GM12865 (cell line): ENCODE measurements around the gene ZNF646.
A peak's percentile ranks its signal among the peaks of the same experiment; 100 is the strongest.

Experiments
- DNase-seq: peaks from one replicate; pipeline ENCODE4 v3.0.0; 2010; ENCODE audit warnings: low read depth
- H3K4me3 ChIP-seq: 2 replicates; pipeline ENCODE4 v1.5.1; 2011; ENCODE audit warnings: mild to moderate bottlenecking, low read depth, low read length, control low read depth
- CTCF ChIP-seq: IDR thresholded peaks from 2 replicates; pipeline ENCODE4 v1.5.1; 2011; ENCODE audit warnings: low read length, control low read depth, low read depth, inconsistent platforms; ENCODE audit not compliant: insufficient read depth; ENCODE audit errors: missing control alignments

Gene ZNF646

GRCh38 chr16:31113121-31114120 lies 39.2 kb downstream of the ZNF646 start:
- no peak for DNase-seq
- H3K4me3 ChIP-seq = no peak overlapping the region
- no peak for TF ChIP-seq CTCF

GRCh38 chr16:31114468-31114867 lies 40.2 kb downstream of the ZNF646 start:
- H3K4me3 ChIP-seq = no peak overlapping the region
- TF ChIP-seq CTCF = no peak
- no peak for DNase-seq

GRCh38 chr16:31117384-31118222 lies 43.4 kb downstream of the ZNF646 start, which contains the start of gene KAT8:
Gene KAT8, plus strand, starts transcription at chr16:31117664. Its CDS starts 18 bp downstream, at chr16:31117682.
- DNase-seq = peak; percentile 98
- peak within 1 kb of the TSS; percentile 86 for H3K4me3 ChIP-seq
- no peak for TF ChIP-seq CTCF

GRCh38 chr16:31118223-31119155 lies 44.3 kb downstream of the ZNF646 start:
- DNase-seq = no peak
- TF ChIP-seq CTCF = no peak

GRCh38 chr16:31120129-31120528 lies 45.9 kb downstream of the ZNF646 start:
- TF ChIP-seq CTCF = no peak
- no peak for DNase-seq
- H3K4me3 ChIP-seq = no peak overlapping the region

More at GRCh38 chr16:31118223-31119155, 44.3 kb downstream of the ZNF646 start:
- H3K4me3 ChIP-seq = peak overlapping the region; percentile 86

- no peak for DNase-seq
- no peak for TF ChIP-seq CTCF
Measured at GRCh38 chr16:31125844-31126243, 51.6 kb downstream of the ZNF646 start.

More at GRCh38 chr16:31125844-31126243, 51.6 kb downstream of the ZNF646 start:
- H3K4me3 ChIP-seq = no peak overlapping the region
